ENCODE results near the gene DENND1A. TPM values are rescaled to one million over a fixed set of nuclear protein-coding genes. Genes with fewer than 3 reads are reported as not detected.

DENND1A gene
- total and polyA plus RNA-seq, 4 donors = 7.9 to 22.0 (median 13.9) TPM

DNA sequence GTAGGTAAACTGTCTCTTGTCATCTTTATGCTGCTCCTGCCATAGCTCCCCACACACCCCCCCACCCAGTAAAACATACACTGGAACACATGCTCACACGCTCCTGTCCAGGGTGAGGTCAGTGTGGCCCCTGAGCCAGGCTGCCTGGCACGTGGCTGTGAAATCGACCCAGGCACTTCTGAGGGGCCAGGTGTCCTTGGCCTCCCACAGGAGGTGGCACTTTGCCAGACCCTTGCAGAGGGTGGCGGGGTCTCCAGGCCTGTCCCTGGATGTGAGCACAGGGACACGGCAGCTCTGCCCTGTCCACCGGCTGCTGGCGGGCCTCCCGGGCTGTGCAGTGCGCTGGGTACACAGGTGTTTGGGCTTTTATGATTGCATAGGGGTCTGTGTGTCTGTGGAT, 583.9 kb downstream of the DENND1A start:
- DNase-seq (ENCODE audit: low spot score) = no peak
- Histone ChIP-seq H3K9me3 (ENCODE audit: control insufficient read depth in 4 of 4, low read length in 3 of 4) (no peaks in the 10 kb centered on the region), H3K4me3 (ENCODE audit: low read depth in 1 of 3, low read length in 3 of 3) (no peak overlapping the region), H3K9ac (ENCODE audit: low read depth in 1 of 2, low read length in 2 of 2) (no peak overlapping the region), H3K4me1 (ENCODE audit: control insufficient read depth in 4 of 4, insufficient read depth in 4 of 4, low read length in 3 of 4) (peaks cover 0 to 10% (median 6%) of the 10 kb centered on the region in 4 donors), H3K27me3 (ENCODE audit: control insufficient read depth in 4 of 4, insufficient read depth in 4 of 4, low read length in 3 of 4) (no peaks in the 10 kb centered on the region), H3K27ac (ENCODE audit: low read depth in 1 of 2, low read length in 2 of 2) (no peak overlapping the region), H3K36me3 (ENCODE audit: control insufficient read depth in 4 of 4, insufficient read depth in 3 of 4, low read depth in 1 of 4, low read length in 3 of 4) (no peaks in the 10 kb centered on the region)
- WGBS = 87% methylated on average over 9 of the region's 9 CpGs
- no peak for TF ChIP-seq HNF4G (IDR thresholded peaks at IDR 0.05)
- TF ChIP-seq, protein P1, sequence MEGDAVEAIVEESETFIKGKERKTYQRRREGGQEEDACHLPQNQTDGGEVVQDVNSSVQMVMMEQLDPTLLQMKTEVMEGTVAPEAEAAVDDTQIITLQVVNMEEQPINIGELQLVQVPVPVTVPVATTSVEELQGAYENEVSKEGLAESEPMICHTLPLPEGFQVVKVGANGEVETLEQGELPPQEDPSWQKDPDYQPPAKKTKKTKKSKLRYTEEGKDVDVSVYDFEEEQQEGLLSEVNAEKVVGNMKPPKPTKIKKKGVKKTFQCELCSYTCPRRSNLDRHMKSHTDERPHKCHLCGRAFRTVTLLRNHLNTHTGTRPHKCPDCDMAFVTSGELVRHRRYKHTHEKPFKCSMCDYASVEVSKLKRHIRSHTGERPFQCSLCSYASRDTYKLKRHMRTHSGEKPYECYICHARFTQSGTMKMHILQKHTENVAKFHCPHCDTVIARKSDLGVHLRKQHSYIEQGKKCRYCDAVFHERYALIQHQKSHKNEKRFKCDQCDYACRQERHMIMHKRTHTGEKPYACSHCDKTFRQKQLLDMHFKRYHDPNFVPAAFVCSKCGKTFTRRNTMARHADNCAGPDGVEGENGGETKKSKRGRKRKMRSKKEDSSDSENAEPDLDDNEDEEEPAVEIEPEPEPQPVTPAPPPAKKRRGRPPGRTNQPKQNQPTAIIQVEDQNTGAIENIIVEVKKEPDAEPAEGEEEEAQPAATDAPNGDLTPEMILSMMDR (IDR thresholded peaks at IDR 0.05; ENCODE audit: low read depth, low read length, missing input control) = no peak
- TF ChIP-seq FOXA2 (IDR thresholded peaks at IDR 0.05) = no peak
- no peak for TF ChIP-seq GABPA (IDR thresholded peaks at IDR 0.05 in 1 of 2, conservative IDR thresholded peaks at IDR 0.05 in 1 of 2)
- no peak for TF ChIP-seq HNF4A (conservative IDR thresholded peaks at IDR 0.05)
- no peak for TF ChIP-seq RXRA (IDR thresholded peaks at IDR 0.05)
- no peak for TF ChIP-seq SP1 (IDR thresholded peaks at IDR 0.05)
- TF ChIP-seq RAD21 (IDR thresholded peaks at IDR 0.05) = no peak
- TF ChIP-seq FOXA1 (IDR thresholded peaks at IDR 0.05) = no peak
- TF ChIP-seq, protein P2, sequence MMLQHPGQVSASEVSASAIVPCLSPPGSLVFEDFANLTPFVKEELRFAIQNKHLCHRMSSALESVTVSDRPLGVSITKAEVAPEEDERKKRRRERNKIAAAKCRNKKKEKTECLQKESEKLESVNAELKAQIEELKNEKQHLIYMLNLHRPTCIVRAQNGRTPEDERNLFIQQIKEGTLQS (IDR thresholded peaks at IDR 0.05) = no peak
- TF ChIP-seq EGR1 (IDR thresholded peaks at IDR 0.05; ENCODE audit: low read depth in 2 of 2) = no peak
- TF ChIP-seq, protein P3, sequence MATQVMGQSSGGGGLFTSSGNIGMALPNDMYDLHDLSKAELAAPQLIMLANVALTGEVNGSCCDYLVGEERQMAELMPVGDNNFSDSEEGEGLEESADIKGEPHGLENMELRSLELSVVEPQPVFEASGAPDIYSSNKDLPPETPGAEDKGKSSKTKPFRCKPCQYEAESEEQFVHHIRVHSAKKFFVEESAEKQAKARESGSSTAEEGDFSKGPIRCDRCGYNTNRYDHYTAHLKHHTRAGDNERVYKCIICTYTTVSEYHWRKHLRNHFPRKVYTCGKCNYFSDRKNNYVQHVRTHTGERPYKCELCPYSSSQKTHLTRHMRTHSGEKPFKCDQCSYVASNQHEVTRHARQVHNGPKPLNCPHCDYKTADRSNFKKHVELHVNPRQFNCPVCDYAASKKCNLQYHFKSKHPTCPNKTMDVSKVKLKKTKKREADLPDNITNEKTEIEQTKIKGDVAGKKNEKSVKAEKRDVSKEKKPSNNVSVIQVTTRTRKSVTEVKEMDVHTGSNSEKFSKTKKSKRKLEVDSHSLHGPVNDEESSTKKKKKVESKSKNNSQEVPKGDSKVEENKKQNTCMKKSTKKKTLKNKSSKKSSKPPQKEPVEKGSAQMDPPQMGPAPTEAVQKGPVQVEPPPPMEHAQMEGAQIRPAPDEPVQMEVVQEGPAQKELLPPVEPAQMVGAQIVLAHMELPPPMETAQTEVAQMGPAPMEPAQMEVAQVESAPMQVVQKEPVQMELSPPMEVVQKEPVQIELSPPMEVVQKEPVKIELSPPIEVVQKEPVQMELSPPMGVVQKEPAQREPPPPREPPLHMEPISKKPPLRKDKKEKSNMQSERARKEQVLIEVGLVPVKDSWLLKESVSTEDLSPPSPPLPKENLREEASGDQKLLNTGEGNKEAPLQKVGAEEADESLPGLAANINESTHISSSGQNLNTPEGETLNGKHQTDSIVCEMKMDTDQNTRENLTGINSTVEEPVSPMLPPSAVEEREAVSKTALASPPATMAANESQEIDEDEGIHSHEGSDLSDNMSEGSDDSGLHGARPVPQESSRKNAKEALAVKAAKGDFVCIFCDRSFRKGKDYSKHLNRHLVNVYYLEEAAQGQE (IDR thresholded peaks at IDR 0.05) = no peak
- TF ChIP-seq YY1 (IDR thresholded peaks at IDR 0.05) = no peak
- no peak for TF ChIP-seq JUND (IDR thresholded peaks at IDR 0.05)

DNA sequence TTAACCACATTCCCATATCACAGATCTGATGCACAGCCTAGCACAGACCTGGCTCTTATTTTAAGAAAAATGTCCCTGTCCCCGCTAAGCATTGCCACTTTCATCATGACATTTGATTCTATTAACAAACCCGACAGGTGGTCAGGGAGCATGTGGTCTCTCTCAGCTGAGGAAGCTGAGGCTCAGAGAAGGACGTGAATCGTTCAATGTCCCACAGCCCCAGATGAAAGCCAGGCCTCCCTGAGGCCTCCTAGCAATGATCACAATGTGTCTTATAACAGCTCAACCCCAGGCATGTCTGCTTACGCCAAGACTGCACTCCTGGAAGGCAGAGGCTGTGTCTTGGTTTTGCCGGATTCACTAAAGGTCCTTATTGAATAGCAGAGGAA, 584.4 kb downstream of the DENND1A start:
- no peak overlapping the region for H3K4me3 ChIP-seq (ENCODE audit: low read depth in 1 of 3, low read length in 3 of 3)
- DNase-seq (ENCODE audit: low spot score) = no peak
- TF ChIP-seq JUND (IDR thresholded peaks at IDR 0.05) (no peak), FOXA2 (IDR thresholded peaks at IDR 0.05) (no peak), SP1 (IDR thresholded peaks at IDR 0.05) (no peak), YY1 (IDR thresholded peaks at IDR 0.05) (no peak), HNF4A (conservative IDR thresholded peaks at IDR 0.05) (no peak), HNF4G (IDR thresholded peaks at IDR 0.05) (no peak), RAD21 (IDR thresholded peaks at IDR 0.05) (no peak), EGR1 (IDR thresholded peaks at IDR 0.05; ENCODE audit: low read depth in 2 of 2) (no peak)
- TF ChIP-seq, protein P4, sequence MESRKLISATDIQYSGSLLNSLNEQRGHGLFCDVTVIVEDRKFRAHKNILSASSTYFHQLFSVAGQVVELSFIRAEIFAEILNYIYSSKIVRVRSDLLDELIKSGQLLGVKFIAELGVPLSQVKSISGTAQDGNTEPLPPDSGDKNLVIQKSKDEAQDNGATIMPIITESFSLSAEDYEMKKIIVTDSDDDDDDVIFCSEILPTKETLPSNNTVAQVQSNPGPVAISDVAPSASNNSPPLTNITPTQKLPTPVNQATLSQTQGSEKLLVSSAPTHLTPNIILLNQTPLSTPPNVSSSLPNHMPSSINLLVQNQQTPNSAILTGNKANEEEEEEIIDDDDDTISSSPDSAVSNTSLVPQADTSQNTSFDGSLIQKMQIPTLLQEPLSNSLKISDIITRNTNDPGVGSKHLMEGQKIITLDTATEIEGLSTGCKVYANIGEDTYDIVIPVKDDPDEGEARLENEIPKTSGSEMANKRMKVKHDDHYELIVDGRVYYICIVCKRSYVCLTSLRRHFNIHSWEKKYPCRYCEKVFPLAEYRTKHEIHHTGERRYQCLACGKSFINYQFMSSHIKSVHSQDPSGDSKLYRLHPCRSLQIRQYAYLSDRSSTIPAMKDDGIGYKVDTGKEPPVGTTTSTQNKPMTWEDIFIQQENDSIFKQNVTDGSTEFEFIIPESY (IDR thresholded peaks at IDR 0.05) = no peak
- TF ChIP-seq, protein P3 (IDR thresholded peaks at IDR 0.05) = no peak
- H3K9me3 ChIP-seq (ENCODE audit: control insufficient read depth in 4 of 4, low read length in 3 of 4) = no peaks in the 10 kb centered on the region
- no peaks in the 10 kb centered on the region for H3K36me3 ChIP-seq (ENCODE audit: control insufficient read depth in 4 of 4, insufficient read depth in 3 of 4, low read depth in 1 of 4, low read length in 3 of 4)
- WGBS = 74% methylated on average over 6 of the region's 6 CpGs
- peaks cover 0 to 10% (median 6%) of the 10 kb centered on the region in 4 donors for H3K4me1 ChIP-seq (ENCODE audit: control insufficient read depth in 4 of 4, insufficient read depth in 4 of 4, low read length in 3 of 4)
- no peaks in the 10 kb centered on the region for H3K27me3 ChIP-seq (ENCODE audit: control insufficient read depth in 4 of 4, insufficient read depth in 4 of 4, low read length in 3 of 4)
- H3K27ac ChIP-seq (ENCODE audit: low read depth in 1 of 2, low read length in 2 of 2) = no peak overlapping the region
- H3K9ac ChIP-seq (ENCODE audit: low read depth in 1 of 2, low read length in 2 of 2) = no peak overlapping the region
